Neural cell (in vitro differentiated cells): ENCODE data around the gene STAT5B. TPM values are rescaled to one million over a fixed set of nuclear protein-coding genes. Genes with fewer than 3 reads are reported as not detected.

Experiments
- H2AFZ ChIP-seq: fragments of 200-600, 300-800 bp; sonication (generic), shearing (Covaris generic); 2 replicates; pipeline ENCODE4 v1.6.0; 2014; ENCODE audit warnings: low read depth, mild to moderate bottlenecking, antibody characterized with exemption, low read length, moderate library complexity
- H3F3A ChIP-seq: fragments of 200-600 bp; shearing (Covaris generic); 2 replicates; pipeline ENCODE4 v1.6.1; 2016; ENCODE audit warnings: mild to moderate bottlenecking, moderate library complexity, mixed read lengths, antibody characterized with exemption, low read length; ENCODE audit not compliant: insufficient read depth, poor library complexity, severe bottlenecking
- H3K27ac ChIP-seq: fragments of 200-600, 300-800 bp; sonication (generic), shearing (Covaris generic); 2 replicates; pipeline ENCODE4 v1.5.1; 2014; ENCODE audit warnings: mild to moderate bottlenecking, low read length, moderate library complexity
- H3K27me3 ChIP-seq: fragments of 300-800, 200-600 bp; sonication (generic), shearing (Covaris generic); 2 replicates; pipeline ENCODE4 v1.6.0; 2014; ENCODE audit warnings: mild to moderate bottlenecking, low read depth, low read length, moderate library complexity; ENCODE audit not compliant: insufficient read depth
- H3K36me3 ChIP-seq: fragments of 300-800, 200-600 bp; sonication (generic), shearing (Covaris generic); 2 replicates; pipeline ENCODE4 v1.5.1; 2014; ENCODE audit warnings: mild to moderate bottlenecking, antibody characterized with exemption, low read length, moderate library complexity; ENCODE audit not compliant: insufficient read depth
- H3K4me2 ChIP-seq: fragments of 300-800, 200-600 bp; sonication (generic), shearing (Covaris generic); 2 replicates; pipeline ENCODE4 v1.6.0; 2014; ENCODE audit warnings: mild to moderate bottlenecking, low read length
- H3K4me3 ChIP-seq: fragments of 300-800, 200-600 bp; sonication (generic), shearing (Covaris generic); 2 replicates; pipeline ENCODE4 v1.5.1; 2014; ENCODE audit warnings: mild to moderate bottlenecking, low read length, moderate library complexity
- H3K79me2 ChIP-seq: fragments of 200-600 bp; shearing (Covaris generic); replicated peaks from 2 replicates; pipeline ENCODE4 v1.6.0; 2014; ENCODE audit warnings: mild to moderate bottlenecking, low read length, moderate library complexity; ENCODE audit not compliant: insufficient read depth
- H3K9ac ChIP-seq: fragments of 300-800, 200-600 bp; sonication (generic), shearing (Covaris generic); 2 replicates; pipeline ENCODE4 v1.6.1; 2016; ENCODE audit warnings: mild to moderate bottlenecking, low read length, mixed read lengths
- H3K9me2 ChIP-seq: fragments of 200-600 bp; shearing (Covaris generic); 2 replicates; pipeline ENCODE4 v1.6.1; 2016; ENCODE audit warnings: mild to moderate bottlenecking, low read length, mixed read lengths; ENCODE audit not compliant: insufficient read depth
- H3K9me3 ChIP-seq: fragments of 200-600, 300-800 bp; sonication (generic), shearing (Covaris generic); 2 replicates; pipeline ENCODE4 v1.6.1; 2016; ENCODE audit warnings: mild to moderate bottlenecking, mixed run types, low read length, moderate library complexity, mixed read lengths
- H4K20me1 ChIP-seq: fragments of 200-600 bp; shearing (Covaris generic); 2 replicates; pipeline ENCODE4 v1.6.1; 2016; ENCODE audit warnings: mild to moderate bottlenecking, mixed run types; ENCODE audit not compliant: insufficient read depth
- EP300 ChIP-seq: fragments of 450-650 bp; conservative IDR thresholded peaks from 2 replicates; pipeline ENCODE4 v1.6.1; 2014; ENCODE audit warnings: antibody characterized with exemption, mild to moderate bottlenecking, moderate library complexity; ENCODE audit not compliant: poor library complexity, severe bottlenecking
- EZH2 ChIP-seq: fragments of 200-600, 300-800 bp; shearing (Covaris generic), sonication (generic); IDR thresholded peaks from 2 replicates; pipeline ENCODE4 v1.6.1; 2014; ENCODE audit warnings: antibody characterized with exemption, low read length, borderline replicate concordance, mild to moderate bottlenecking; ENCODE audit not compliant: insufficient read depth, poor library complexity, severe bottlenecking
- MXI1 ChIP-seq: fragments of 450-650 bp; conservative IDR thresholded peaks from 2 replicates; pipeline ENCODE4 v1.6.1; 2014; ENCODE audit warnings: antibody characterized with exemption, mild to moderate bottlenecking; ENCODE audit not compliant: poor library complexity, severe bottlenecking
- POLR2AphosphoS5 ChIP-seq: IDR thresholded peaks from 2 replicates; pipeline ENCODE4 v1.6.1; 2012
- RAD21 ChIP-seq: fragments of 450-650 bp; conservative IDR thresholded peaks from 2 replicates; pipeline ENCODE4 v1.6.1; 2014; ENCODE audit warnings: antibody characterized with exemption, mild to moderate bottlenecking, moderate library complexity
- SMC3 ChIP-seq: fragments of 450-650 bp; conservative IDR thresholded peaks from 2 replicates; pipeline ENCODE4 v1.6.1; 2014; ENCODE audit warnings: antibody characterized with exemption, mild to moderate bottlenecking, moderate library complexity; ENCODE audit not compliant: poor library complexity
- TAF1 ChIP-seq: IDR thresholded peaks from 2 replicates; pipeline ENCODE4 v1.6.1; 2012; ENCODE audit warnings: low read depth
- polyA plus RNA-seq: library from polyadenylated mRNA; depleted of rRNA; stranded (reverse); fragments of >200 nt; gene quantifications from 2 replicates; pipeline ENCODE4 v1.2.3, GENCODE V29; 2014
- TF ChIP-seq, protein P1 (sequence below): fragments of 450-650 bp; IDR thresholded peaks from 2 replicates; pipeline ENCODE4 v1.5.1; 2014; ENCODE audit warnings: antibody characterized with exemption, mild to moderate bottlenecking, moderate library complexity; ENCODE audit not compliant: poor library complexity, severe bottlenecking
- TF ChIP-seq, protein P2 (sequence below): IDR thresholded peaks from 2 replicates; pipeline ENCODE4 v1.6.1; 2012; ENCODE audit warnings: borderline replicate concordance

The STAT5B gene
- polyA plus RNA-seq, 1 donor from 2014 or later, result 47.4 TPM

DNA sequence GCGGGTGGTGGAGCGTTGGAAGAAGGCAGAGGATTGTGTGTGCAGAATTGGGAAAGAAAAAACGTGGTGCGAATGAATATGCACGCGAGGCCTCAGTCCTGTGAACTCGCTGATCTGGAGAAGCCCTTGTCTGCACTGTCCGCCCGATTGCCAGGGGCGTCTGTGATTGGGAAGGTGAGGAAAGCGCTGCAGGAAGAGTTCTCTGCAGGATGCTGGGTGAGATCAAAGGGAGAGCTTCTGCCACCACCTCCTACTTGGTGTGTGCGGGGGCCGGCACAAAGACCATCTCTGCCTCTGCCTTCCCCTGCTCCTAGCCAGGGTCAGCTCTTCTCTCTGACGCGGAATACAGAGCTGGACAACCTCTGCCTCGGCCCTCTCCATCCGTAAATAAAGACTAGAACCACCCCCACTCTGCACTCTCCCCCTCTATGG, 120.6 kb downstream of the STAT5B start:
- H3K9me2 ChIP-seq, result no peaks in the 10 kb centered on the region
- no peaks in the 10 kb centered on the region for H3K27me3 ChIP-seq
- H3K9me3 ChIP-seq, result no peaks in the 10 kb centered on the region
- no peak overlapping the region for H3K4me2 ChIP-seq
- H3K4me3 ChIP-seq, result peak overlapping the region; percentile 92
- no peaks in the 10 kb centered on the region for H3F3A ChIP-seq
- no peak for TF ChIP-seq TAF1
- TF ChIP-seq, protein P1, sequence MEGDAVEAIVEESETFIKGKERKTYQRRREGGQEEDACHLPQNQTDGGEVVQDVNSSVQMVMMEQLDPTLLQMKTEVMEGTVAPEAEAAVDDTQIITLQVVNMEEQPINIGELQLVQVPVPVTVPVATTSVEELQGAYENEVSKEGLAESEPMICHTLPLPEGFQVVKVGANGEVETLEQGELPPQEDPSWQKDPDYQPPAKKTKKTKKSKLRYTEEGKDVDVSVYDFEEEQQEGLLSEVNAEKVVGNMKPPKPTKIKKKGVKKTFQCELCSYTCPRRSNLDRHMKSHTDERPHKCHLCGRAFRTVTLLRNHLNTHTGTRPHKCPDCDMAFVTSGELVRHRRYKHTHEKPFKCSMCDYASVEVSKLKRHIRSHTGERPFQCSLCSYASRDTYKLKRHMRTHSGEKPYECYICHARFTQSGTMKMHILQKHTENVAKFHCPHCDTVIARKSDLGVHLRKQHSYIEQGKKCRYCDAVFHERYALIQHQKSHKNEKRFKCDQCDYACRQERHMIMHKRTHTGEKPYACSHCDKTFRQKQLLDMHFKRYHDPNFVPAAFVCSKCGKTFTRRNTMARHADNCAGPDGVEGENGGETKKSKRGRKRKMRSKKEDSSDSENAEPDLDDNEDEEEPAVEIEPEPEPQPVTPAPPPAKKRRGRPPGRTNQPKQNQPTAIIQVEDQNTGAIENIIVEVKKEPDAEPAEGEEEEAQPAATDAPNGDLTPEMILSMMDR, result no peak
- TF ChIP-seq SMC3, result no peak
- TF ChIP-seq RAD21, result no peak
- no peak overlapping the region for H2AFZ ChIP-seq
- no peak overlapping the region for H3K27ac ChIP-seq
- H4K20me1 ChIP-seq, result no peaks in the 10 kb centered on the region
- no peak overlapping the region for H3K9ac ChIP-seq
- no peaks in the 10 kb centered on the region for H3K36me3 ChIP-seq
- H3K79me2 ChIP-seq, result peaks cover 28% of the 10 kb centered on the region

DNA sequence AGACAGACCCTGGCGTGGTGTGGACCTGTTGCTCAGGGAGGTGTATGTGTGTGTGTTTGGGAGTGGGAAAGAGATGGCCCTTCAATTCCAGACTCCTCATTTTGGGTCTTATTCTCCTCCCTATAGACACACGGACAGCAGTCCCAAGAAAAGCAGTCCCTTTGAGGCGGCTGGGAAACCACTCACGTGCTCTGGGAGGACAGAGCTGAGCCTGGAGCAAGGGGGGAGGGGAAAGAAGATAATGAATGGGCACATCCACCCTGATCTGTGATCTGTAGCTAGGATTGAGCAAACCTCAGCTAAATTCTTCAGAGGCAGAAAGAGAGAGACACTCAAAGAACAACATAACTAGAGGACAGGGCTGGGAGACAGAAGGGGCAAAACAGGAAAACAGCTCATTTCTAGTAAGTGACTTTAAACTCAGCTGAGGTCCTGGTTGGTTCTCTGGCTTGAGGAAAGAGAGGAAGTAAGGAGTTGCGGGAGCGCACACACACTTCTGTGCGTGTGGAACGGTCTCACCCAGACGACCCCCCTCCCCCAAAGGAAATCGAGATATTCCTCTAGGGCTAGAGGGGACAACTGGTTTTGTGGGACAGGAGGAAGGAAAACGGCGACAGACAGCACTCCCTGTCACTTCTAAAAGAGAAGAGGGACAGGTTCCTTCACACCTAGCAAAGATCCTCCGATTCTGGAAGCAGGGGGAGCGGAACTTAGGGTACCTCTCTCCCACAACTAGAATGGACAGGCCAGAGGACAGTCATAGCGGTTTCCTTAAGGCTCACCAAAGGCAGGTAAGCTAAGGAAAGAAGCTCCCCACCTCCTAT, 122.1 kb downstream of the STAT5B start:
- H3K9me2 ChIP-seq, result no peaks in the 10 kb centered on the region
- no peaks in the 10 kb centered on the region for H3K36me3 ChIP-seq
- H2AFZ ChIP-seq, result peak overlapping the region; percentile 24
- no peak for TF ChIP-seq SMC3
- TF ChIP-seq RAD21, result no peak
- TF ChIP-seq EP300, result no peak
- TF ChIP-seq POLR2AphosphoS5, result no peak
- no peak for TF ChIP-seq EZH2
- TF ChIP-seq MXI1, result no peak
- no peak for TF ChIP-seq TAF1
- TF ChIP-seq, protein P1, result no peak
- TF ChIP-seq, protein P2, sequence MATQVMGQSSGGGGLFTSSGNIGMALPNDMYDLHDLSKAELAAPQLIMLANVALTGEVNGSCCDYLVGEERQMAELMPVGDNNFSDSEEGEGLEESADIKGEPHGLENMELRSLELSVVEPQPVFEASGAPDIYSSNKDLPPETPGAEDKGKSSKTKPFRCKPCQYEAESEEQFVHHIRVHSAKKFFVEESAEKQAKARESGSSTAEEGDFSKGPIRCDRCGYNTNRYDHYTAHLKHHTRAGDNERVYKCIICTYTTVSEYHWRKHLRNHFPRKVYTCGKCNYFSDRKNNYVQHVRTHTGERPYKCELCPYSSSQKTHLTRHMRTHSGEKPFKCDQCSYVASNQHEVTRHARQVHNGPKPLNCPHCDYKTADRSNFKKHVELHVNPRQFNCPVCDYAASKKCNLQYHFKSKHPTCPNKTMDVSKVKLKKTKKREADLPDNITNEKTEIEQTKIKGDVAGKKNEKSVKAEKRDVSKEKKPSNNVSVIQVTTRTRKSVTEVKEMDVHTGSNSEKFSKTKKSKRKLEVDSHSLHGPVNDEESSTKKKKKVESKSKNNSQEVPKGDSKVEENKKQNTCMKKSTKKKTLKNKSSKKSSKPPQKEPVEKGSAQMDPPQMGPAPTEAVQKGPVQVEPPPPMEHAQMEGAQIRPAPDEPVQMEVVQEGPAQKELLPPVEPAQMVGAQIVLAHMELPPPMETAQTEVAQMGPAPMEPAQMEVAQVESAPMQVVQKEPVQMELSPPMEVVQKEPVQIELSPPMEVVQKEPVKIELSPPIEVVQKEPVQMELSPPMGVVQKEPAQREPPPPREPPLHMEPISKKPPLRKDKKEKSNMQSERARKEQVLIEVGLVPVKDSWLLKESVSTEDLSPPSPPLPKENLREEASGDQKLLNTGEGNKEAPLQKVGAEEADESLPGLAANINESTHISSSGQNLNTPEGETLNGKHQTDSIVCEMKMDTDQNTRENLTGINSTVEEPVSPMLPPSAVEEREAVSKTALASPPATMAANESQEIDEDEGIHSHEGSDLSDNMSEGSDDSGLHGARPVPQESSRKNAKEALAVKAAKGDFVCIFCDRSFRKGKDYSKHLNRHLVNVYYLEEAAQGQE, result no peak
- H3K9me3 ChIP-seq, result no peaks in the 10 kb centered on the region
- H3K27ac ChIP-seq, result peak overlapping the region; percentile 40
- H3K4me3 ChIP-seq, result peak overlapping the region; percentile 92
- peak overlapping the region; percentile 98 for H3K4me2 ChIP-seq
- peaks cover 32% of the 10 kb centered on the region for H3K79me2 ChIP-seq
- H4K20me1 ChIP-seq, result no peaks in the 10 kb centered on the region
- H3K27me3 ChIP-seq, result no peaks in the 10 kb centered on the region
- H3K9ac ChIP-seq, result peak overlapping the region; percentile 89
- H3F3A ChIP-seq, result no peaks in the 10 kb centered on the region

Other genes starting within 250 kb of the STAT5B start
- 3.0 and 5.2 TPM in 2 replicates for gene C17orf113, start 225.8 kb downstream of the STAT5B start, polyA plus RNA-seq
- 0.69 and 2.5 TPM in 2 replicates for gene ZNF385C, start 177.9 kb downstream of the STAT5B start, polyA plus RNA-seq
- gene DHX58, start 163.7 kb downstream of the STAT5B start, polyA plus RNA-seq, result 0.87 and 2.3 TPM in 2 replicates
- 30.5 and 39.9 TPM in 2 replicates for gene KAT2A, start 155.0 kb downstream of the STAT5B start, polyA plus RNA-seq
- not detected in 2 replicates for gene HSPB9, start 153.6 kb downstream of the STAT5B start, polyA plus RNA-seq
- 95.9 and 97.2 TPM in 2 replicates for gene RAB5C, start 121.4 kb downstream of the STAT5B start, polyA plus RNA-seq
- 0.56 and 0.78 TPM in 2 replicates for gene KCNH4, start 95.2 kb downstream of the STAT5B start, polyA plus RNA-seq
- not detected in 2 replicates for gene HCRT, start 90.9 kb downstream of the STAT5B start, polyA plus RNA-seq
- gene GHDC, start 81.9 kb downstream of the STAT5B start, polyA plus RNA-seq, result 2.5 and 3.2 TPM in 2 replicates
- gene STAT5A, start 12.1 kb upstream of the STAT5B start, polyA plus RNA-seq, result 0.08 and 0.28 TPM in 2 replicates
- gene STAT3, start 112.1 kb upstream of the STAT5B start, polyA plus RNA-seq, result 24.2 and 25.5 TPM in 2 replicates
- 0.07 and 0.18 TPM in 2 replicates for gene CAVIN1, start 146.9 kb upstream of the STAT5B start, polyA plus RNA-seq
- gene ATP6V0A1, start 182.5 kb upstream of the STAT5B start, polyA plus RNA-seq, result 92.1 and 94.0 TPM in 2 replicates